ENCODE results near the gene SLC34A1.

DNA sequence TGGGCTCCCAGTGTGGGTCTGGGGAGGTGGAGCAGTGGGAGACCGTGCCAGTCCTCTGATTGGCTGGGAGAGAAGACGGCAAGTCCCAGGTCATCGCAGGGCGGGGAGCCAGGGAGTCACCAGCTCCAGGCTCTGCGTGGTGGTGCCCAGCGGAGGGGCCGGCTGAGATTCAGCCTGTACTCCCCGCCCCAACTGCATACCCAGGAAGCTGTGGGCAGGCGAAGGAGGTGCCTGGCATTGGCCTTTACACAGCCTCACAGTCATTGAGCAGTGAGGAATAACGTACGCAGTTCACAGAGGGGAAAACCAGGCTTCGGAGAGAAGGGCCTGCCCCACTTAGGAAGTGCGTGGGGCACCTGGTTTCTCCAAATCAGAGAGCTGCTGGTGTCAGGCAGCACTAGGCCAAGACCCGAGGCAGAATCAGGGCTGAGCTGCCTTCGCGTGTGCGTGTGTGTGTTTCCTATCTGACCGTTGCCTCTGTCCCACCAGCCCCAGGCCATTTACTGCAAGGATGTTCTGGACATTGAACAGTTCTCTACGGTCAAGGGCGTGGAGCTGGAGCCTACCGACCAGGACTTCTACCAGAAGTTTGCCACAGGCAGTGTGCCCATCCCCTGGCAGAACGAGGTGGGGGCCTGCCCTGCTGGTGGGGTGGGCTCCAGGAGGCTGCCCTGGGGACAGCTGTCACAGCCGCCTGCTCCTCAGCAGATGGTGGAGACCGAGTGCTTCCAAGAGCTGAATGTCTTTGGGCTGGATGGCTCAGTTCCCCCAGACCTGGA is 56.2 kb downstream of the SLC34A1 start:
- TF ChIP-seq BHLHE40 (IDR thresholded peaks at IDR 0.05; ENCODE audit: low read depth, low read length) (no peak), CTCF (conservative IDR thresholded peaks at IDR 0.05; ENCODE audit: low read depth, low read length) (no peak), SMC3 (IDR thresholded peaks at IDR 0.05; ENCODE audit: low read depth, low read length) (no peak), POLR2A (IDR thresholded peaks at IDR 0.05; ENCODE audit: low read depth, low read length) (no peak), RAD21 (IDR thresholded peaks at IDR 0.05; ENCODE audit: low read length) (no peak), MXI1 (IDR thresholded peaks at IDR 0.05; ENCODE audit: borderline replicate concordance, low read depth, low read length) (no peak), FOS (IDR thresholded peaks at IDR 0.05; ENCODE audit: low read depth, low read length) (no peak), RFX5 (IDR thresholded peaks at IDR 0.05; ENCODE audit: low read depth, low read length) (no peak), NFE2L2 (IDR thresholded peaks at IDR 0.05; ENCODE audit: low read depth, low read length) (no peak), CHD1 (IDR thresholded peaks at IDR 0.05; ENCODE audit: low read depth, low read length) (no peak), USF2 (IDR thresholded peaks at IDR 0.05; ENCODE audit: low read depth, low read length) (no peak), RCOR1 (IDR thresholded peaks at IDR 0.05; ENCODE audit: insufficient replicate concordance, low read length) (no peak)
- TF ChIP-seq, protein P1, sequence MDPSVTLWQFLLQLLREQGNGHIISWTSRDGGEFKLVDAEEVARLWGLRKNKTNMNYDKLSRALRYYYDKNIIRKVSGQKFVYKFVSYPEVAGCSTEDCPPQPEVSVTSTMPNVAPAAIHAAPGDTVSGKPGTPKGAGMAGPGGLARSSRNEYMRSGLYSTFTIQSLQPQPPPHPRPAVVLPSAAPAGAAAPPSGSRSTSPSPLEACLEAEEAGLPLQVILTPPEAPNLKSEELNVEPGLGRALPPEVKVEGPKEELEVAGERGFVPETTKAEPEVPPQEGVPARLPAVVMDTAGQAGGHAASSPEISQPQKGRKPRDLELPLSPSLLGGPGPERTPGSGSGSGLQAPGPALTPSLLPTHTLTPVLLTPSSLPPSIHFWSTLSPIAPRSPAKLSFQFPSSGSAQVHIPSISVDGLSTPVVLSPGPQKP (IDR thresholded peaks at IDR 0.05; ENCODE audit: borderline replicate concordance, low read depth, low read length), result no peak

All from IMR-90 (cell line).